ENCODE measurements around the gene NNMT.

Gene NNMT

DNA sequence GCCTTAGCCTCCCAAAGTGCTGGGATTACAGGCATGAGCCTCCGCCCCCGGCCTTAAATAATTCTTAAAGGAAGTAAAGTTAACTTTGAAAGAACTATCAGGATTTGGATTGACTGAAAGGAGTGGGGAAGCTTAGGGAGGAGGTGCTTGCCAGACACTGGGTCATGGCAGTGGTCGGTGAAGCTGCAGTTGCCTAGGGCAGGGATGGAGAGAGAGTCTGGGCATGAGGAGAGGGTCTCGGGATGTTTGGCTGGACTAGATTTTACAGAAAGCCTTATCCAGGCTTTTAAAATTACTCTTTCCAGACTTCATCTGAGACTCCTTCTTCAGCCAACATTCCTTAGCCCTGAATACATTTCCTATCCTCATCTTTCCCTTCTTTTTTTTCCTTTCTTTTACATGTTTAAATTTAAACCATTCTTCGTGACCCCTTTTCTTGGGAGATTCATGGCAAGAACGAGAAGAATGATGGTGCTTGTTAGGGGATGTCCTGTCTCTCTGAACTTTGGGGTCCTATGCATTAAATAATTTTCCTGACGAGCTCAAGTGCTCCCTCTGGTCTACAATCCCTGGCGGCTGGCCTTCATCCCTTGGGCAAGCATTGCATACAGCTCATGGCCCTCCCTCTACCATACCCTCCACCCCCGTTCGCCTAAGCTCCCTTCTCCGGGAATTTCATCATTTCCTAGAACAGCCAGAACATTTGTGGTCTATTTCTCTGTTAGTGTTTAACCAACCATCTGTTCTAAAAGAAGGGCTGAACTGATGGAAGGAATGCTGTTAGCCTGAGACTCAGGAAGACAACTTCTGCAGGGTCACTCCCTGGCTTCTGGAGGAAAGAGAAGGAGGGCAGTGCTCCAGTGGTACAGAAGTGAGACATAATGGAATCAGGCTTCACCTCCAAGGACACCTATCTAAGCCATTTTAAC is at the start of gene NNMT:
Gene NNMT, plus strand, starts transcription at position 724 of the 929 bp plus-strand sequence. Its CDS starts 158 bp downstream, at position 882.
- no peak for DNase-seq

DNA sequence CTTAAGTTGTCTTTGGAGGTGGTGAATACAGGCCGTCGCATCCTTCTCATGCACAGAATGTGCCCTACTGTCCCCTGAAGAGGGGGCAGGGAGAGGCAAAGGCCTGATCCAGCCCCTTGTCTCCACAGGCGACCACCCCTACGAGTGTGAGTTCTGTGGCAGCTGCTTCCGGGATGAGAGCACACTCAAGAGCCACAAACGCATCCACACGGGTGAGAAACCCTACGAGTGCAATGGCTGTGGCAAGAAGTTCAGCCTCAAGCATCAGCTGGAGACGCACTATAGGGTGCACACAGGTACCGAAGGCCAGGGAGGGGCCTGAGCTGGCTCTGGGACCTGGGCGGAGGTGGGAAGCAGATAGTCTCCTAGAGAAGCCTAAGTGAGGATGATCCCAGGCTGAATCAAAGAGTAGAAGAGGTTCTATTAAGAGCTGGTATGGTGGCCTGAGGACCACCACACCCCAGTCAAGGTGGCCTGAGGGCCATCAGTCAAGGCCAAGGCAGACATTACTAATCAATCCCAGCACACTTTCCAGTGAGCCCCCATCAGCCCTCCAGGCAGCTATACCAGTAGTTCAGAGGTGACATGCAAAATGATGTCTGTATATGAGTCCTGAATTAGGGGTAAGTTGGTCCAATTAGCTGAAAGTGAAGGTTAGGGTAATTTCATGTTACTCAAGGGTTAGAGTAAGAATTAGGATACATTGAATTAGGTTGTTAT is 49.0 kb upstream of the NNMT start:
- no peak for DNase-seq

DNA sequence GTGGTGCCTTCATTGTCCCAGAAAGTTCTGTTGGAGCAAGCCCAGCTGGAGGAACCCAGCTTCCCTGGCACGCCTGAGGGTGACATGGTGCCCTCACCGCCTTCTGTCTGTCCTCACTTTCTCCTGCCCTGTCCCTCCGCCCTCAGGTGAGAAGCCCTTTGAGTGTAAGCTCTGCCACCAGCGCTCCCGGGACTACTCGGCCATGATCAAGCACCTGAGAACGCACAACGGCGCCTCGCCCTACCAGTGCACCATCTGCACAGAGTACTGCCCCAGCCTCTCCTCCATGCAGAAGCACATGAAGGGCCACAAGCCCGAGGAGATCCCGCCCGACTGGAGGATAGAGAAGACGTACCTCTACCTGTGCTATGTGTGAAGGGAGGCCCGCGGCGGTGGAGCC is 46.0 kb upstream of the NNMT start:
- DNase-seq, result no peak

DNA sequence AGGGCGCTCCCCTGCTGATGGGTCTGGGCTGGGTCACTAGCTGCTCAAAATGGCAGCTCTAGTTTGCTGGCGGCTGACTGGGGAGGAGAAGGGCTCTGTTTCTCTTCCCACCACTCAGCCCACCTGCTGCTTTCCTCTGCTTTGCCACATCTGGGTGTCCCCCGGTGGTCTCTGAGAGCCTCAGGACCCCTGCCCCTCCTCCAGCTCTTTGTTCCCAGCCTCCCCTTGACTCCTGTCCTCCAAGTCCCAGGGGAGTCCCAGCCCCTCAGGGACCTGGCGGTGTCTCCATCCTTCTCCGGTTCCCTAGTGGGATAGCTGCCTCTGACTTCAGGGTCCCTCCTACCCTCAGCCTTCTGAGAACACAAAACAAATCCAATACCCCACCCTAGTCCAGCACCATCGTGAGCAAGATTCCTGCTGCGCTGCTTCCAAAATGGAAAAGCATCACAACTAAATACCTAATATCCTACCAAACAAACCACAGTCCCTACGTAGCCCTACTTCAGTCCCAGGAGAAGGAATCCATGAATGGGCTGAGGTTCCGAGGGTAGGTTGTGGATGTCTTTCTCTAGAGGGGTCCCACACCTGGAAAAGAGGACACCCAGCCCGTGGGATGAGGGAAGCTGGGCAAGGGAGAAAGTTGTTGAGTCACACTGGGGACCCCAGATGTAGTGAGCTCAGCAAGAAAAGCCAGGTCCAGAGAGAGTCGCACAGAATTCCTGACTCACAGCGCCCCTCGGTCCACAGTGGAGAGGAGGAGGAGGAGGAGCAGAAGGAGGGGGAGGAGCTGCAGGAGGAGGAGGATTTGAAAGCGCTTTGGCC is 45.0 kb upstream of the NNMT start:
- no peak for DNase-seq

DNA sequence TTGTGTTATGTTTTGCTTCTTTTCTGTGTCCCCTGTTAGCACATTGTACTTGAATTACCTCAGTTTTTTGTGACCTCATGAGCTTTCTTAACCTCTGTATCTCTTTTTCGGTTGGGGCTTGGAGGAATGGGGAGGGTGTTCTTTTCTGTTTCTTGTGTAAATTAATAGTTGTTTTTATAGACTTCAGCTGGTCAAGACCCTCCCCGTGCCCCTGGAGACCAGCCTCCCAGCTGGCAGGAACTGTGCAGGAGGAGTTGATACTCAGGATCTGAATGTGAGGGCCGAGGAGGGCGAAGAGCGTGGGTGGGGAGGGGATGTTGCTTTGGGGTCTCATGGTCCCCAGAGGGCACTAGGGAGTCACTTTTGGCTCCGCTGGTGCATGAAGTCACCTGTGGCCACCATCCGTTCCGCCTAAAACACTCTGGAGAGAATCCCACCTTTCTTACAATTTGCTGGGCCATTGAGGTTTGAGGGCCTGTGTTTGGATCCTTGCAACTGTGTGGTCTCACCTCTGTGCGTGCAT is 44.3 kb upstream of the NNMT start:
- DNase-seq, result no peak

DNA sequence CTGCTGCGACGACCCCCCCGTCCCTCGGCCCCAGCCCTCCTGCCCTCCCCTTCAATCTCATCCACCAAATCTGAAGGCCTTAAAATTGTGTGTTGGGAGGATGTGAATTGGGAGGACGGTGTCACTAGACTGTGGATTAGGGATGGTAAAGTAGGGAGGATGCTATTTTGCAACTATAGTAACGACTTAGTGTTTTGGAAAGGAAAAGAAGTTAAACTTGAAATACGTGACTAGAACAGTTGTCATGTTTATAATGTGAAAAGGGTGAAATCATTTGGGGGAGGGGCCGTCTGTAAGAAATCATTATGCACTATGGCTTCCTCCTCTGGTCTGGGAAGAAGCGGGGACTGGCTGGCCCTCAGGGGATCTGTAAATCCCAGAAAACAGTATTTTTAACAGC is 43.4 kb upstream of the NNMT start:
- DNase-seq, result no peak

DNA sequence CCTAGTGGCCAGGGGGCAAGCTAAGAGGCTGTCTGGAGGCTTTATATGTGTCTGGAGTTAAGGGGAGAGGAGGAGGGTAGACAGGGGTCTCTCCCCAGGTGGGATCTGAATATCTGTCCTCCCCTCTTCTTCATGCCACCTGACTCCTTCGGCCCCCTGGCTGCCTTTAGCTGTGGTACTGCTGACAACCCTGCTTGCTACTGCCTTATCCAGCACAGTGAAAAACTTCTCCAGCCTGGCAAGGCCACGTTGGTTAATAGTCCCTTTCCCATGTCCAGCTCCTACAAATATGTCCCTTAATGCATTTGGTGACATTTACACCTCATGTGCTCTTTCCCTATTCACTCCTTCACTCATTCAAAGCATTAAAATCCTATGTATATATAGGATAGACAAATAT is 42.4 kb upstream of the NNMT start:
- no peak for DNase-seq

DNA sequence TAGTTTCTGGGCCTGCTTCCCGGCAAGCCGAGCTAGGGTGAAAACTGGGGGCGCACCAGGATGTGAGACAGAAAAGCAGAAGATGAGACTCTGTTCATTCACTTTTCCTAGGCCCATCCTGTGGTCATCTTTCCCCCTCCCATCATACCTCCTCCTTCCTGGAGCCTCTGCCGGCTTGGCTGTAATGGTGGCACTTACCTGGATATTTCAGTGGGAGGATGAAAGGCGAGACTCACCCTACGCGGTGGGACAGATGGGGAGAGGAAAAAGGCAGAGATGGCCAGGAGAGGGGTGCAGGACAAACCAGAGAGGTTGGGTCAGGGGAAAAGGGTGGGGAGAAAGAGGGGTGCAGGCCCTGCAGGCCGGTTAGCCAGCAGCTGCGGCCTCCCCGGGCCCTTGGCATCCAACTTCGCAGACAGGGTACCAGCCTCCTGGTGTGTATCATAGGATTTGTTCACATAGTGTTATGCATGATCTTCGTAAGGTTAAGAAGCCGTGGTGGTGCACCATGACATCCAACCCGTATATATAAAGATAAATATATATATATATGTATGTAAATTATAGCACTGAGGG is 41.5 kb upstream of the NNMT start:
- no peak for DNase-seq

DNA sequence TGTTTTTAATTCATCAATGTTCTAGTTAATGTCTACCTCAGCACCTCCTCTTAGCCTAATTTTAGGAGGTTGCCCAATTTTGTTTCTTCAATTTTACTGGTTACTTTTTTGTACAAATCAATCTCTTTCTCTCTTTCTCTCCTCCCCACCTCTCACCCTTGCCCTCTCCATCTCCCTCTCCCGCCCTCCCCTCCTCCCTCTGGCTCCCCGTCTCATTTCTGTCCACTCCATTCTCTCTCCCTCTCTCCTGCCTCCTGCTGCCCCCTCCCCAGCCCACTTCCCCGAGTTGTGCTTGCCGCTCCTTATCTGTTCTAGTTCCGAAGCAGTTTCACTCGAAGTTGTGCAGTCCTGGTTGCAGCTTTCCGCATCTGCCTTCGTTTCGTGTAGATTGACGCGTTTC is 40.9 kb upstream of the NNMT start:
- no peak for DNase-seq

DNA sequence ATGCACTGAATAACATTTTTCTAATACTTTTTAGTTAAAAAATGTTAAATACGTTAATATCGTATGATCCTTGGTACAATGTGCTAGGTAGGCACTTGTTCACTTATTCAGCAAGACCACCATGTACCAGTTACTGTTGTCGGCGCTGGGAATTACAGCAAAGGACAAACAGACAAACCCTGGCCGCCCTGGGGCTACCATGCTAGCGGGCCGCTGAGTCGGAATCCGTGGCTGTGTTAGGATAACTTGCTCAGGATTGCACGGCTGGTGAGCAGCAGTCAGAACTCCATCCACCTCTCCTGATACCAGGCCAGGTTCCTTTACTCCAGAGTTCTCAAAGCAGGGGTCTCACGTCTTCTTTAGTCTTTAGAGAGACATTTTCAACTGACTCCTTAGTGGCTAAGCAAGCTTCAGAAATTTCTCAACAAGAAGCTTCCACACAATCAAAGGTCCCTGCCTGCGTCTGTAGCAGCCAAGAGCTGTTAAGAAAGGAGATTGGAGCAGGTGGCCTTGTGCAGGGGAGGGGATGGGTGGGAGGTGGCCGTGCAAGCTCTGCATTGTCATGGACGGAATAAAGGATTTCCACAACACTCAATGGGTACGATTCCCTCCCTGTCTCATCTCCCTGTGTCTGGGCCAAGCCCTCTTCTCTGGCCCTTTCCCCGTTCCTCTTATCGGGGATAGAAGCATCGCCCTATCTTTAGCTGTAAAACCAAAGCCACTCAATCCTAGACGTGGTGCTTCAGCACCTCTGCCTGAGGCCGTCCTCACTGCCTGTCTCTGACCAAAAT is 39.8 kb upstream of the NNMT start:
- no peak for DNase-seq

DNA sequence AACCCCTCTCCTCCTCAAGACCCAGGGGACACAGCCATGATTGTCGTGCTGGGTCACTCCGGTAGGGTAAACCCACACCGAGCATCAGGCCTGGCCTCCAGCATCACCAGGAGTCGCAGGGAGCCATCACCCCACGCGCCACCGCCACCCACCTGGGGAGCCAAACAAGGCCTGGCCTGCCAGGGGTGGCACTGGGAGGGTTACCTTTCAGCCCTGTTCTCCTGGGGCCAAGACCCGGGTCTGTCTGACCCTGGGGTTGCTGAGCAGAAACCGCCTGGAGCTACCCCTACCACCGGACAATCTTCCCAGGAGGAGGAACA is 39.3 kb upstream of the NNMT start:
- DNase-seq, result no peak

DNA sequence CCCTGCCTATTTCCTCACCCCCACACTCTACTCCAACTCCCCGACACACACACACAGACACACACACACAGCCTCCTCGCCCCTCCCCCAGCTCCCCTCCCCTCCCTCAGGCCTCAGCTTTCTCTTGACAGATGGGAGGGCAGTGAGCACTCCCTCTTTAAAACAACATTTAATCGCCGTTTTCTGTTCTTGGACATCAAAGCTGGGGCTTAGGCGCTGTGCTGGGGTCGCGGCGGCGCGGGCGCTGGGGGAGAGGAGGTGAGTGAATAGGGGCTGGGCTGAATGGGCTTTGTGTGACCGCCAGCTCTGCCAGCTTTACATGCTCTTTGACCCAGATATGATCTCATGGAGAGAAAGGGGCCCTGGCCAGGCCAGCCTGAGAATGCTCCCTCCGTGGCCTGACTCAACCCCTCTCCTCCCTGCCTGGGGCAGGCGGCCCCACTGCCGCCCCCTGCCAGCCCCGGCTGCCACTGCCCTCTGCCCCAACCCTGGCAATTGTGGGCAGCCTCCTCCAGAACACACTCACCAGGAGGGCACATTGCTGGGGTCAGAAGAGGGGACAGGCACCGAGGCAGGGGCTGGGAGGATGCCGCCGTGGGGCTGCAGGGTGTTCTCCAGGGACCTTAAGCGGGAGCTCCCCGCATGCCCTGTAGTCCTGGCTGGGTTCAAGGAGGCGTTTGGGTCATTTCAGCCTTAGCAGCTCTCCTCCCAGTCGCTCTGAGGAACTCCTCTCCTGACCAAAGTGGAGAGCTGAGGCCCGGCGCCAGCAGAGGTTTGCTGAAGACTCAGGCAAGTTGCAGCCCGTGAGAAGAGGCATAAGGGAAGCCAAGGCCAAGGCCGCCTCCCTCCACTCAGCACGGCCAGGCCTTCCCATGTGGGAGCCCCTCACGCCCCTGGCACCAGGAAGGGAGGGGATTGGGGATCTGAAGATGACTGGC is 38.3 kb upstream of the NNMT start:
- DNase-seq, result peak; percentile 69

DNA sequence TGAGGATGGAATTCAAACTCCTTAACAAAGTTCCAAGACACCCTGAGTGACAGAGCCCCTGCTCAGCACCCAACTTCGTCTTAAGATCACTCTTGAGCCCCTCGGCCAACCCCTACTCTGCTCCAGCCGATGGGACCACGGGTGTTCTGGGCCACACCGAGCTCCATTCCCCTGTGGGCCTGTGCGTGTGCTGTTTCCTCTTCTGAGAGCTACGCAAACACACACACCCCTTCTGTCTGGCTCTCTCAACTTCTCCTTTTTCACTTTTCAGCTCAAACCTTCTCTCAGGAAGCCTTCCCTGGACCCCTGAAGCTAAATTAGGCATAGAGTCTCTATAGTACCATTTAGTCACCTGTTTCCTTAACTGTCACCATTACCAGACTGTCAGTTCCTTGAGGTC is 37.5 kb upstream of the NNMT start:
- DNase-seq, result peak; percentile 87

DNA sequence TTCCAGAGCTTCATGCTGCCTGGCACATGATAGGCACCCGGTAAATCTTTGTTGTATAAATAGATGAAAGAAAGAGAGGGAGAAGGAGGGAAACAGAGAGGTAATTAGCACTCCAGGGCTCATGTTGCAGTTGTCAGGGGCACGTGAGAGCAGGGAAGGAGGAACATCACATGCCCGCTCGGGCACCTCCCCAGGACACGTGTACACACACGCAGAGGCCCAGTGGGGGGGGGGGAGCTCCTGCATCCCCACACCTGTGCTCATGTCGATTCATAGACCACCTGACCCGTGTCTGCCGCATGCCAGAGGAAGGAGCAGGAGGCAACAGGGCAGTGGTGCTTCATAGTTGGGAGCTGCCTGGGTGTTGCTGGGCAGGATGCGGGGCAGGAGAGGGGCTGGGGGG is 37.1 kb upstream of the NNMT start:
- DNase-seq, result no peak

DNA sequence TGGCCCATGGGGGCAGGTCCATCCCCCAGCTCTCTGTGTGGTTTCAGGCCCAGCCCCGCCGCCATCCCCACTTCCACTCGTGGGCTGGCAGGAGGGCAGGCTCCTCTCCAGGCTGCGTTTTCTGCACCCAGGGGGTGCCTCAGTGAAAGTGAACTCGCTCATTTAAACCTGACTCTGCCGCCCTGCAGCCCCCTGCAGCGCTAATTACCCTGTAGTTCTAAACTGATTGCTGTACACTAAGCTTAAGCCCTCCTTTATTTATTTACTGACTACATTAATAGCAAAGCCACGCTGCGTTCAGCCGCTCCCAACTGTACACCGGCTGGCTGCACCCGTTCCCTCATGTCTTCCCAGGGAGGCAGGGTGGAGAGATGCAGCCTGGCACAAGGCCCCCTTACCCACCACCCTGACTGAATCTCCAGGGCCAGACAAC is 36.6 kb upstream of the NNMT start:
- no peak for DNase-seq

DNA sequence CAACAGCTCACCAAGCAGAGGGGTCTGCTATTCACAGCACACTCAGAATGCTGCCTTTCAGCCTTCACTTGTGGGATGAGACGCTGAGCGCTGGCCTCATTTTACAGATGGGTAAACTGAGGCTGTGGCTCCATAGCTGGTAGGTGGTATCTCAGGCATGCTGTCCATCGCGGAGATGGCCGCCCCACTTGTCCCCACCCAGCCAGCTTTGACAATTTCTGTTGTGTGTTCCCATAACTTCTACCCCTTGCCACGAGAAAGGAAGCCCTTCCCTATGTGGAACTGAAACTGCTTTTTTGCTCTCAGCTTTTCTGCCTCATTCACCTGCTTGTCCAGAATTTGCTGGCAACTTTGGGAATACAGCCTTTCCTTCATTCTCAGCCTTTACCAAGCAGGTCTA is 36.1 kb upstream of the NNMT start:
- DNase-seq, result no peak

DNA sequence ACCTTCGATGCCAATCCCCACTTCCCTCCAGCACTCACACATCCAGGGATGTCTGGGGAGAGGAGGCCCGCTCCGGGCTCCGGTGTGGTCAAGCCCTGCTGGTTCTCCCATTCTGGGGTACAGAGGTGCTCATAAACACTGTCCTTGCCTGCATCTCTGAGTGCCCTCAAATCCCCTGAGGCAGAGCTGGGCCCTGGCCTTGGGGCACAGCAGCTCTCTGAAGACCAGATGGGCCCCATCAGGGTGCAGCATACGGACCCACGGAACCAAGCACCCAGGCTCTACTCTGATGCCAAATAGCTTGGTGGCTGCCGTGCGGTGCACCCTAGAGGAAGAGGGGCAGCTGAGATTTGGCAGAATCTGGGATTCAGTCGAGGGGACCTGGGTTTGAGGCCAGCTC is 35.7 kb upstream of the NNMT start:
- DNase-seq, result no peak

DNA sequence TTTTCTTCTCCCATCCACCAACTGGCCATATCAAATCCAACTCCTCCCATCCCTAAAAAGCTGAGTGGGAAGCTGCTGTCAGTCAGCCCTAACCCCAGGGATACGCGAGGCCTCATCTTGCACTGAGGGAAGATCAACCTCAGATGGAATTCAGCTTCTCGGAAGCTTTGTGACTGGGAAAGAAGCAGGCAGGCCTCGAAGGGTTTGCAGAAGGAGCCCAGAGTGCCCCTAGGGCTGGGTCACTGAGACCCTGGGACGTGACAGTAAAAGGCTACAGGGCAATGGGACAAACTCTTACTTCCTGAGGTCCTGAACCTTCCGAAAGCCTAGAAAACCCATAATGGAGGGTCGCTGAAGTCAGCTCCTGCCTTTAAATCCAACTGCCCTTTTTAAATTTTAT is 34.4 kb upstream of the NNMT start:
- no peak for DNase-seq

DNA sequence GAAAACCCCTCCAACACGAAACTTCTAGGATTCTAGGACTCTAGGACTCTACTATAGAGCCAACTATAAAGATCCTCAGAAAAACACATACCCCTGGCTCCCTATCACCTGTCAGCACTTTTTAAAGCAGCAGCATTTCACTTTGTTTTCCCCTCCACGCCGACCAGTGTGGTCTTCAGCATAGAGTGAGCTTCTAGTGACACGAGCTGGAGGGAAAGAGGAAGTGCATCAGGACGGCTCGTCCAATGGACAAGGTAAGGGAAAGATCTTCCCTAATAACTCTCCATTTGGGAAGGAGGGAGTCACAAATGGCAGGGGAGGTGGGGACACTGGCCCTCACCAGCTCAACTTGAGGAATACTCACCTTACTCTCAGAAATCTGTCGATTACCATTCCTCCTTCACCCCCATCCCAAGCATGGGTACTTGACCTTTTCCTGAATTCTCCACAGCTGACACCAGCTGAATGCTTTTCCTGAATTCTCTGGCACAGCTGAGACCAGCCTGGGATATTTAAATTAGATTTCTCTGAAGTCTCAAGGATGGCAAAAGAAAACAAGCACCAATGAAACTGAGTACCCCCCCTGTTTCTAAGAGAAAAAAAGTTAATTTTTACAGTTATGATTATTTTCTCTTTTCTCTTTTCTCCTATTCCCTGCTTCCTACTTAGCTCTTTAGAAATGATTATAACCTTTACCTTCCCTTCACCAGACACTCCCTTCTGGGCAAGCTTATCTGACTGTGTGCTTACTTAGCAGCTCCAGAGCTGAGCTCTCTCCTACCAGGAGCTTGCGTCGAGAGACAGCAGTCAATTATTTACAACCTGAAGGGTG is 33.3 kb upstream of the NNMT start:
- DNase-seq, result peak; percentile 86
